Skin of body (tissue), 2 donors: ENCODE results near the gene CKAP4. TPM values are rescaled to one million over a fixed set of nuclear protein-coding genes. Genes with fewer than 3 reads are reported as not detected.
"Not testable (repeated sequence)": the region's sequence is repeated elsewhere in the genome, so short reads cannot be mapped to it uniquely, and the experiment has no call there.

Experiments used
- DNase-seq: peaks from one replicate; lab custom pipeline; 2025; lab: John Stamatoyannopoulos, UW
- total RNA-seq: library from RNA; depleted of rRNA; stranded (reverse); fragments of >200 nt; gene quantifications from one replicate; pipeline ENCODE4 v1.2.3, GENCODE V29; 2014

The CKAP4 gene
- total RNA-seq, result 71.5 TPM

GRCh38 chr12:106247674-106248311 lies at the start of gene CKAP4:
Gene CKAP4, minus strand, starts transcription at chr12:106248020. Its CDS starts 169 bp downstream, at chr12:106247851.
- DNase-seq, result peak; percentile 83

GRCh38 chr12:106297075-106297474 lies 49.3 kb upstream of the CKAP4 start:
- DNase-seq, result no peak

GRCh38 chr12:106296179-106296877 lies 48.5 kb upstream of the CKAP4 start:
- DNase-seq, result no peak

DNA sequence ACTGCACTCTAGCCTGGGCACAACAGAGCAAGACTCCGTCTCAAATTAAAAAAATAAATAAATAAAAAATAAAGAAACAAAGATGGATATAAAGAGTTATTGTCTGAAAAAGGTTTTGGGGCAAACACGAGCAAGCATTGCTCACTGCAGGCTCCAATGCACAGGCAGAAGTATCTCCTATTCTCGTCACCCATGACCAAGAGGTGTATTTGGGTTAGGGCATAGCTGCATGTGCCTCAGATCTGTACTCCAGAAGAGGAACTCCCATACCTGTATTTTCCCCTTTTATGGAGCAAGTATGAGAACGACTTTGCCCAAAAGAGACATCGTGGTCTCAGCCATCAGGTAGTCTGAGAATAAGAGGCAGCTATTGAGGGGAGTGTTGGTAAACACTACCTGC lies 44.5 kb upstream of the CKAP4 start:
- no peak for DNase-seq

DNA sequence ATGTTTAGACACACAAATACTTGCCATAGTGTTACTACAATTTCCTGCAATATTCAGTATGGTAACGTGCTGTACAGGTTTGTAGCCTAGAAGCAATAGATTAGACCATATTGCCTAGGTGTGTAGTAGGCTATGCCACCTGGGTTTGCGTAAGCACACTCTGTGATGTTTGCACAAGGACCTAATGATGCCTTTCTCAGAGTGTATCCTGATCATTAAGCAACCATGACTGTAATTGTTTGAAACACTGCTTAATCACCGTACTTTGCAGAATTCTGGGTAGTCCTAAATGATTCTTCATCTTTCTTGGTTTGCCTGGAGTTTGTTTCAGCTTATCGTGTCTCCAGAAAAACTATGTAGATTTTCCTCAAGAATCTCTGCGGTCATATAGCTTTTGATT lies 43.5 kb upstream of the CKAP4 start:
- no peak for DNase-seq

DNA sequence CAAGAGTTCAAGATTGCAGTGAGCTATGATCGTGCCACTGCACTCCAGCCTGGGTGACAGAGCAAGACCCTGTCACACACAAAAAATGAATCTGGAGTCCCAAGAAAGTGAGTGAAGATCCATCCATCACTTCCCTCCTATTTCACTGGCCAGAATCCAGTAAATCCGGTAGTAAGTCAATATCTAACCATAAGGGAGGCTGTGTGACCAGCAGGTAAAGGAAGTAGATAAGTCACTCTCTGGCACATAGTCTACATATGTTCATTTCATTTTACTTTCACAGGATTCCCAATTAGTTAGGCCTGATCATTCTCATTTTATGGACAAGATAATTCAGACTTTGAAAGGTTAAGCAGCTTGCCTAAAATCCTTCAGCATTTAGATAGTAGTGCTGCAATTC lies 42.8 kb upstream of the CKAP4 start:
- no peak for DNase-seq

GRCh38 chr12:106289196-106289681 lies 41.4 kb upstream of the CKAP4 start:
- DNase-seq, result no peak

DNA sequence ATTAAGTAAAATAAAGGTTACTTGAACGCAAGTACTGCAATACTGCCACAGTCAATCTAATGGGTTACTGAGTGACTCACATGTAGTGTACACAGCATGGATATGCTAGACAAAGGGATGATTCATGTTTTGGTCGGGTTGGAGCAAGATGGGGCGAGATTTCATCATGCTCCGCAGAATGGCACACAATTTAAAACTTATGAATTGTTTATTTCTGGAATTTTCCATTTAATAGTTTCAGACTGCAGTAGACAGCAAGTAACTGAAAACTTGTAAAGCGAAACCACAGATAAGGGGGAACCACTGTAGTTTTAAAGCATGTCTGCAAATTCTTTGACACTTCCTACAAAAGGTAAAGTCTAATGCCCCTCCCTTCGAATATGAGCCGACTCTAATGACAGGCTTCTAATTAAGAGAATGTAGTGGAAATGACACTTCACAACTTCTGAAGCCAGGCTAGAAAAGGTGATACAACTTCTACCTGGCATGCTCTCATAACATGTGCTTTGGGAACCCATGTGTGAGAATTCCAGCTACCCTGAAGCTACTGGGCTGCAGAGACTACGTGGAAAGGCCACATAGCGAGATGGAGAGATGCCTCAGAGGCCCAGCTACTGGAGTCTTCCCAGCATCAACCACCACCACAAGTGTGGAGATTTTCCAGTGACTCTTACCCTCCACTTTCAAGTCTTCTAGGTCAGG lies 40.8 kb upstream of the CKAP4 start:
- DNase-seq, result no peak

- DNase-seq, result no peak
Observed at GRCh38 chr12:106288101-106288493, 40.3 kb upstream of the CKAP4 start.

DNA sequence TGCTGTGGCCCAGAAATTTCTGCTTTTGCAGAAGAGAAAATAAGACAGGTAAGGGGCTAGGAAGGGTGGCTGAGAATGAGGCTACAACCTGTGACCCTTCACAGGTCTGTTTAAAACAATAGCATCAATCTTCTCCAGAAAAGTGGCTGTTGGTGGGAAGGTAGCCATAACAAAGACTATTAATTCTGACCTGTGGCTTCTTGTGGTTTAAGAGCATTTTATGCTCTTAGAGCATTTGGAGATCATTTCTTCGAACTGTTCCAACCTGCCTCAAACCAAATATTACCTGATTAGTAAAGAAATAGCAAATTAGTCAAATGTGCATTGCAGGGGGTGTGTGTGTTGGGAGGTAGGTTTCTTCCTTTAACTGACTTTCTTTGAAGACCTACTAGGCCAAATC lies 39.5 kb upstream of the CKAP4 start:
- no peak for DNase-seq

DNA sequence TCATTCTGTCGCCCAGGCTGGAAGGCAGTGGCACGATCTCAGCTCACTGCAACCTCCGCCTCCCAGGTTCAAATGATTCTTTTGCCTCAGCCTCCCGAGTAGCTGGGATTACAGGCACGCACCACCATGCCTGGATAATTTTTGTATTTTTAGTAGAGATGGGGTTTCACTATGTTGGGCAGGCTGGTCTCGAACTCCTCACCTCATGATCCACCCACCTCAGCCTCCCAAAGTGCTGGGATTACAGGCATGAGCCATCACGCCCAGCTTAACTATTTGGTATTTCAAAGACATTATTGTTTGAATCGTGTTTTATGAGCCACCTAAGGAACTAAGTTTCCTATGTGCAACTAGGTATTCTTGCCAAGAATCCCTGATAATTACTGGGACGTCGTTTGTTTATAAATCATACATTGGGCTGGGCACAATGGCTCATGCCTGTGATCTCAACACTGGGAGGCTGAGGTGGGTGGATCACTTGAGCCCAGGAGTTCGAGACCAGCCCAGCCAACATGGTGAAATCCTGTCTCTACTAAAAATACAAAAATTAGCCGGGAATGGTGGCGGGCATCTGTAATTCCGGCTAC lies 38.8 kb upstream of the CKAP4 start:
- DNase-seq, result not testable (repeated sequence)

GRCh38 chr12:106285982-106286381 lies 38.2 kb upstream of the CKAP4 start:
- DNase-seq, result no peak

- DNase-seq, result no peak
Observed at GRCh38 chr12:106284358-106285105, 36.7 kb upstream of the CKAP4 start.

- peak; percentile 3 for DNase-seq
Observed at GRCh38 chr12:106282457-106283097, 34.8 kb upstream of the CKAP4 start.

DNA sequence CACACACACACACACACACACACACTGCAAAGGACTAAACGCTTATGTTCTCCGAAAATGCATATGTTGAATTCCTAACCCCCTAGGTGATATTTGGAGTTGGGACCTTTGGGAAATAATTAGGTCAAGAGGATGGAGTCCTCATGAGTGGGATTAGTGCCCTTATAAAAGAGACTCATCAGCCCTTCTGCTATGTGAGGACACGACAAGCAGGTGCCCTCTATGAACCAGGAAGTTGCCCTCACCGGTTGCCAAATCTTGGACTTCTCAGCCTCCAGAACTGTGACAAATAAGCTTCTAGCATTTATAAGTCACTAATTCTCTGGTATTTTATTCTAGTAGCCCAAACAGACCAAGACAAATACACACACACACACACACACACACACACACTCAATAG lies 34.0 kb upstream of the CKAP4 start:
- DNase-seq, result no peak

- no peak for DNase-seq
Observed at GRCh38 chr12:106281056-106281782, 33.4 kb upstream of the CKAP4 start.

- DNase-seq, result no peak
Observed at GRCh38 chr12:106280106-106280505, 32.3 kb upstream of the CKAP4 start.

DNA sequence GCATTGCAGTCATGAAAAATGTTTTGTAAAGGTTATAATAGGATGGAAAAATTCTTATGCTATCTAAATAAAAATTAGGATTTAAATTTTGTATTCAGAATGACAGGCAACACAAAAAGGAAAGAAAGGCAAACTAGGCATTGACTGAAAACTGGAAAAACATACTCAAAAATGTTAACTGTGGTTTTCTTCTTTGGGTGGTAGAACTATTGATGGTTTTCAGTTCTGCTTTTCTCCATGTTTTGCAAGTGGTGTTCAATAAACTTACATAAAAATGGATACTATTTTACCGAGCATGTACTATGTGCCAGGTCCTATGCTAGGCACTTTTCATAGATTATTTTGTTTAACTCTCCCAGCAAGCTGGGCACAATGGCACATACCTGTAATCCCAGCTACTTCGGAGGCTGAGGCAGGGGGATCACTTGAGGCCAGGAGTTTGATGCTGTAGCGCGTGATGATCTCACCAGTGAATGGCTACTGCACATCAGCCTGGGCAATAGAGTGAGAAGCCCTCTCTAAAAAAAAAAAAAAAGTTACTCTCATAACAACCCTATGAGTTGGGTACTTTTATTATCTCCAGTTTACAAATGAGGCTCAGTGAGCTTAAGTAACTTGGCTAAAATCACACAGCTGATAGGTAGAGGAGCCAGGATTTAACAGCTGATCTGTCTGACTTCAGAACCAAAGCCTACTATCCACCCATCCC lies 28.4 kb upstream of the CKAP4 start:
- no peak for DNase-seq

DNA sequence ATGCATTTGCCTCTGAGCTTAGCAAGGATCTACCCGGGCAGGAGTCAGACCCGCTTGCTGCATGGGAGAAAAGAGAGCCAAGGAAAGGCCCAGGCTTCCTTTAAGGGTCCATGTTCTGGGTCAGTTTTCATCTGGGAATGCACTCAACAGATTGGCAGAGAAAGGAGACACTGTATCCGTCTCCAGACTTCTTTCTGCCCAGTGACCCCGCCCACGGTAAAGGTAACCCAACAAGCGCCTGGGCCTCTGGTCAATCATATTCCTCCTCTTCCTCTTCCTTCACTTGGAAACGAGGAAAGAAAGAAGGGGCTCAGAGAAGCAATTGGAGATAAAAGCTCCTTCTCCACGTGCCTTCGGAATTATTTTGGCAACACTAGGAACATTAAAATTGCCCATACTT lies 27.6 kb upstream of the CKAP4 start:
- no peak for DNase-seq
